ENCODE measurements around the gene TRIM24. TPM values are rescaled to one million over a fixed set of nuclear protein-coding genes. Genes with fewer than 3 reads are reported as not detected.

TRIM24 gene
- total RNA-seq, 2 donors from 2014 or later, result 20.0 to 20.3 TPM

GRCh38 chr7:138632826-138633602, 173.0 kb downstream of the TRIM24 start:
- intact Hi-C loops (cut with DNase I, micrococcal nuclease), result no loop called here
- ATAC-seq, result no peak
- no peak for DNase-seq

Other genes starting within 250 kb of the TRIM24 start
- 1 to 10 TPM; 1.5 to 2.4 TPM for gene SVOPL, start 241.1 kb downstream of the TRIM24 start, total RNA-seq

Data from left colon (tissue), 2 donors.